ENCODE results near the gene PRM2. TPM values are rescaled to one million over a fixed set of nuclear protein-coding genes. Genes with fewer than 3 reads are reported as not detected.

The PRM2 gene
- total RNA-seq, 3 donors from 2014 or later: not detected

- TF ChIP-seq CTCF (IDR thresholded peaks at IDR 0.05) (no peak), POLR2AphosphoS5 (IDR thresholded peaks at IDR 0.05) (no peak), POLR2A (IDR thresholded peaks at IDR 0.05) (no peak)
- DNase-seq (ENCODE audit: low spot score in 2 of 2): no peak
- intact Hi-C loops (cut with DNase I; ENCODE audit: low total_unique reads): no loop called here
Measured at GRCh38 chr16:11268921-11269375, 7.3 kb downstream of the PRM2 start, which contains the start of gene TNP2. TSS of gene TNP2 (minus strand) at chr16:11269325. CDS start at chr16:11269262, 63 bp downstream.

GRCh38 chr16:11265124-11265523 is 11.2 kb downstream of the PRM2 start:
- H3K27me3 ChIP-seq: no peaks in the 10 kb centered on the region
- no peaks in the 10 kb centered on the region for H3K36me3 ChIP-seq
- H3K9me3 ChIP-seq: no peaks in the 10 kb centered on the region
- intact Hi-C loops (cut with DNase I; ENCODE audit: low total_unique reads): no loop called here
- DNase-seq (ENCODE audit: low spot score in 2 of 2): no peak
- TF ChIP-seq POLR2AphosphoS5 (IDR thresholded peaks at IDR 0.05) (no peak), POLR2A (IDR thresholded peaks at IDR 0.05) (no peak), CTCF (IDR thresholded peaks at IDR 0.05) (no peak)
- H3K4me1 ChIP-seq: no peaks in the 10 kb centered on the region
- no peak overlapping the region for H3K27ac ChIP-seq
- no peak overlapping the region for H3K4me3 ChIP-seq

More at GRCh38 chr16:11268921-11269375, 7.3 kb downstream of the PRM2 start, which contains the start of gene TNP2:
- Histone ChIP-seq H3K9me3 (no peaks in the 10 kb centered on the region), H3K27ac (no peak within 1 kb of the TSS), H3K36me3 (no peaks in the 10 kb centered on the region), H3K4me1 (no peaks in the 10 kb centered on the region), H3K4me3 (no peak within 1 kb of the TSS), H3K27me3 (no peaks in the 10 kb centered on the region)

- DNase-seq (ENCODE audit: low spot score in 2 of 2): no peak
- Histone ChIP-seq H3K4me1 (no peaks in the 10 kb centered on the region), H3K4me3 (no peak overlapping the region), H3K9me3 (no peaks in the 10 kb centered on the region), H3K27me3 (no peaks in the 10 kb centered on the region), H3K27ac (no peak overlapping the region), H3K36me3 (no peaks in the 10 kb centered on the region)
- TF ChIP-seq POLR2A (IDR thresholded peaks at IDR 0.05) (no peak), CTCF (IDR thresholded peaks at IDR 0.05) (no peak)
- intact Hi-C loops (cut with DNase I; ENCODE audit: low total_unique reads): no loop called here
Measured at GRCh38 chr16:11264155-11264832, 12.0 kb downstream of the PRM2 start.

- intact Hi-C loops (cut with DNase I; ENCODE audit: low total_unique reads): no loop called here
- H3K27ac ChIP-seq: no peak overlapping the region
- no peaks in the 10 kb centered on the region for H3K27me3 ChIP-seq
- peaks cover 0 to 5% of the 10 kb centered on the region in 2 donors for H3K4me1 ChIP-seq
- TF ChIP-seq POLR2A (IDR thresholded peaks at IDR 0.05) (no peak), CTCF (IDR thresholded peaks at IDR 0.05) (no peak), POLR2AphosphoS5 (IDR thresholded peaks at IDR 0.05) (no peak)
- H3K9me3 ChIP-seq: no peaks in the 10 kb centered on the region
- no peak for DNase-seq (ENCODE audit: low spot score in 2 of 2)
- H3K36me3 ChIP-seq: no peaks in the 10 kb centered on the region
- H3K4me3 ChIP-seq: no peak overlapping the region
Measured at GRCh38 chr16:11263737-11264136, 12.5 kb downstream of the PRM2 start.

- H3K4me1 ChIP-seq: peaks cover 0 to 8% of the 10 kb centered on the region in 2 donors
- H3K4me3 ChIP-seq: no peak overlapping the region
- intact Hi-C loops (cut with DNase I; ENCODE audit: low total_unique reads): no loop called here
- DNase-seq (ENCODE audit: low spot score in 2 of 2): no peak
- no peaks in the 10 kb centered on the region for H3K36me3 ChIP-seq
- no peak for TF ChIP-seq CTCF (IDR thresholded peaks at IDR 0.05)
- TF ChIP-seq POLR2AphosphoS5 (IDR thresholded peaks at IDR 0.05): no peak
- no peak for TF ChIP-seq POLR2A (IDR thresholded peaks at IDR 0.05)
- no peak overlapping the region for H3K27ac ChIP-seq
- H3K9me3 ChIP-seq: no peaks in the 10 kb centered on the region
- no peaks in the 10 kb centered on the region for H3K27me3 ChIP-seq
Measured at GRCh38 chr16:11262915-11263314, 13.4 kb downstream of the PRM2 start.

All from breast epithelium (tissue), 4 donors.